ENCODE measurements around the gene GPR153.

DNA sequence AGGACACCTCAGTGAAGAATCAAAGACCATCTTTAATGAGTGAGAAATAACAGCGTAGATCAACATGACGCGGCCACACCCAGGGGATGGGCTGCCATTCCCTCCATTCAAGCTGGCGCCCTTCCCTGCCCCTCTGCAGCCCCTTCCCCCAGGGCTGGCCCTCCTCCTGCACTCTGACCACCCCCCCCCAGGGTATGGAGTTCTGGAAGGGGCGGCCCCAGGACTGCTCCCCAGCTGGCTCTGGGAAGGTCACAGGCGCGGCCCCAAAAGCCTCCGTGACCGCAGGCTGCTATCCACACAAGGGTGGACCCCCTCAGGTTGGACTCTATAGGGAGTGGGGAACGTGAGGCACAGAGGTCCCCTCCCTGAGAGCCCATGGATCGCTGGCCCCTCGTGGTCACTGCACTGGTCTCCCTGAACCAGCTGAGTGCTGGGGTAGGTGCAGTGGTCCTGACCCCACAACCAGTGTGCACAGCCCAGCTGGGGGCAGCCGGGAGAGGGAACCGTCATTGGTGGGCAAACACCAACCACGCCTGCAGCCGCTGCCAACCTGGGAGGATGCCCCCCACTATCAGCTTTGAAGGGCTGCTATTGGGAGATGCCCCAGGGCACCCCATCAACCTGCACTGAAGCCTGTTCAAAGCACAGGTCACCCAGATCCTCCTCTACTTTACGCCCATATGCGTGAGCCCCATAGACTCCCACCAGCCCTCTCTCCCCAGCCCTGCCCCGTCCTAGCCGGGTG, 16.1 kb upstream of the GPR153 start:
- TF ChIP-seq, protein P1, sequence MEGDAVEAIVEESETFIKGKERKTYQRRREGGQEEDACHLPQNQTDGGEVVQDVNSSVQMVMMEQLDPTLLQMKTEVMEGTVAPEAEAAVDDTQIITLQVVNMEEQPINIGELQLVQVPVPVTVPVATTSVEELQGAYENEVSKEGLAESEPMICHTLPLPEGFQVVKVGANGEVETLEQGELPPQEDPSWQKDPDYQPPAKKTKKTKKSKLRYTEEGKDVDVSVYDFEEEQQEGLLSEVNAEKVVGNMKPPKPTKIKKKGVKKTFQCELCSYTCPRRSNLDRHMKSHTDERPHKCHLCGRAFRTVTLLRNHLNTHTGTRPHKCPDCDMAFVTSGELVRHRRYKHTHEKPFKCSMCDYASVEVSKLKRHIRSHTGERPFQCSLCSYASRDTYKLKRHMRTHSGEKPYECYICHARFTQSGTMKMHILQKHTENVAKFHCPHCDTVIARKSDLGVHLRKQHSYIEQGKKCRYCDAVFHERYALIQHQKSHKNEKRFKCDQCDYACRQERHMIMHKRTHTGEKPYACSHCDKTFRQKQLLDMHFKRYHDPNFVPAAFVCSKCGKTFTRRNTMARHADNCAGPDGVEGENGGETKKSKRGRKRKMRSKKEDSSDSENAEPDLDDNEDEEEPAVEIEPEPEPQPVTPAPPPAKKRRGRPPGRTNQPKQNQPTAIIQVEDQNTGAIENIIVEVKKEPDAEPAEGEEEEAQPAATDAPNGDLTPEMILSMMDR (IDR thresholded peaks at IDR 0.05), result no peak
- TF ChIP-seq POLR2A (IDR thresholded peaks at IDR 0.05), result no peak

All from Peyer's patch (tissue), 4 donors.